HCT116 (cell line): ENCODE measurements around the gene CTAGE9. TPM values are rescaled to one million over a fixed set of nuclear protein-coding genes. Genes with fewer than 3 reads are reported as not detected.
A peak's percentile ranks its signal among the peaks of the same experiment; 100 is the strongest.

ENCODE experiments used
- ATAC-seq: fragments of 200-7000 bp; cut with Tn5 transposase; 2 replicates; pipeline ENCODE4 v1.9.1; 2020; ENCODE audit warnings: mild to moderate bottlenecking, moderate library complexity
- BruUV-seq: library from RNA; stranded (reverse); fragments of 400-500 nt; replicated peaks from 2 replicates; lab custom pipeline; 2021; lab: Mats Ljungman, UMichigan
- CTCF ChIA-PET: fragments of 300-600 bp; sonication (Branson Sonifier 250); formaldehyde crosslinking; loops from one replicate; lab custom pipeline; 2021; ENCODE audit warnings: antibody characterized with exemption; lab: Charles Lee
- POLR2A ChIA-PET: fragments of 300-600, 350-600 bp; sonication (Branson Sonifier 250); formaldehyde crosslinking; loops from one replicate; lab custom pipeline; 2021; ENCODE audit warnings: antibody characterized with exemption; lab: Charles Lee
- RAD21 ChIA-PET, 2 experiments: fragments of 300-600 bp; sonication (Branson Sonifier 250); formaldehyde crosslinking; loops; one replicate each; lab custom pipeline; 2023; ENCODE audit warnings: low total read pairs in 2 of 2; ENCODE audit not compliant: uncharacterized antibody in 2 of 2, unreplicated experiment in 2 of 2, low non-redundant PET in 1 of 2; lab: Charles Lee
- DNase-seq: peaks from one replicate; pipeline ENCODE4 v3.0.0-alpha.2; 2010; ENCODE audit warnings: low read depth, low spot score
- H2AFZ ChIP-seq: fragments of 200-600 bp; shearing (Covaris generic), sonication (generic); 2 replicates; pipeline ENCODE4 v1.6.1; 2017; ENCODE audit warnings: low read depth, mixed run types, mixed read lengths, antibody characterized with exemption, low read length; ENCODE audit not compliant: poor library complexity, severe bottlenecking
- H3K27ac ChIP-seq: 2 replicates; pipeline ENCODE4 v1.5.1; 2012; ENCODE audit warnings: low read depth, low read length
- H3K27me3 ChIP-seq: fragments of 200-600 bp; sonication (generic); 2 replicates; pipeline ENCODE4 v1.6.1; 2016; ENCODE audit warnings: mixed run types, low read length, mixed read lengths; ENCODE audit not compliant: insufficient read depth
- H3K36me3 ChIP-seq, 2 experiments: fragments of 200-500 bp in 1 of 2; fragments of 200-600 bp in 1 of 2; sonication (Bioruptor generic) in 1 of 2; sonication (generic) in 1 of 2; 2 replicates each; pipeline versions ENCODE4 v1.5.1 to v1.6.1; 2014 to 2016; ENCODE audit warnings: low read length in 2 of 2, inconsistent platforms in 1 of 2, mixed read lengths in 1 of 2, mixed run types in 1 of 2; ENCODE audit not compliant: insufficient read depth in 2 of 2, control insufficient read depth in 1 of 2
- H3K4me1 ChIP-seq, 2 experiments: fragments of 200-600 bp in 1 of 2; sonication (generic) in 1 of 2; 2 replicates each; pipeline versions ENCODE4 v1.5.1 to v1.6.1; 2012 to 2017; ENCODE audit warnings: low read length in 2 of 2, inconsistent platforms in 1 of 2, mild to moderate bottlenecking in 1 of 2, mixed read lengths in 1 of 2, mixed run types in 1 of 2, moderate library complexity in 1 of 2; ENCODE audit not compliant: insufficient read depth in 2 of 2, control insufficient read depth in 1 of 2
- H3K4me2 ChIP-seq: fragments of 200-600 bp; sonication (generic); 2 replicates; pipeline ENCODE4 v1.6.1; 2017; ENCODE audit warnings: mixed run types, low read length, mixed read lengths
- H3K4me3 ChIP-seq, 2 experiments: fragments of 200-600 bp in 1 of 2; sonication (generic) in 1 of 2; replicated peaks in 1 of 2; 2 replicates each; pipeline ENCODE4 v1.5.1; 2011 to 2016; ENCODE audit warnings: low read length in 2 of 2, control low read depth in 1 of 2, low read depth in 1 of 2, mild to moderate bottlenecking in 1 of 2, mixed read lengths in 1 of 2, mixed run types in 1 of 2
- H3K79me2 ChIP-seq: fragments of 200-600 bp; sonication (generic); 2 replicates; pipeline ENCODE4 v1.6.1; 2017; ENCODE audit warnings: mild to moderate bottlenecking, mixed run types, low read length, moderate library complexity, mixed read lengths; ENCODE audit not compliant: insufficient read depth
- H3K9ac ChIP-seq: fragments of 200-600 bp; sonication (generic); 2 replicates; pipeline ENCODE4 v1.6.1; 2016; ENCODE audit warnings: low read length, mixed read lengths
- H3K9me2 ChIP-seq: fragments of 200-600 bp; sonication (generic), shearing (Covaris generic); 2 replicates; pipeline ENCODE4 v1.6.1; 2017; ENCODE audit warnings: mixed run types, mild to moderate bottlenecking, moderate library complexity; ENCODE audit not compliant: insufficient read depth
- H3K9me3 ChIP-seq, 2 experiments: fragments of 200-500 bp in 1 of 2; fragments of 200-600 bp in 1 of 2; sonication (Bioruptor generic) in 1 of 2; sonication (generic) in 1 of 2; 2 replicates each; pipeline ENCODE4 v1.6.1; 2014 to 2017; ENCODE audit warnings: low read length in 2 of 2, mixed read lengths in 2 of 2, inconsistent platforms in 1 of 2, low read depth in 1 of 2, mild to moderate bottlenecking in 1 of 2, mixed run types in 1 of 2, moderate library complexity in 1 of 2; ENCODE audit not compliant: control insufficient read depth in 1 of 2, insufficient read depth in 1 of 2
- H4K20me1 ChIP-seq: fragments of 200-600 bp; sonication (generic), shearing (Covaris generic); 2 replicates; pipeline ENCODE4 v1.6.1; 2017; ENCODE audit warnings: mixed run types, mild to moderate bottlenecking, moderate library complexity; ENCODE audit not compliant: insufficient read depth
- CBX3 ChIP-seq: IDR thresholded peaks from 2 replicates; pipeline ENCODE4 v1.6.1; 2012; ENCODE audit warnings: low read depth
- JUND ChIP-seq: IDR thresholded peaks from 2 replicates; pipeline ENCODE4 v1.6.1; 2012
- POLR2A ChIP-seq: IDR thresholded peaks from 2 replicates; pipeline ENCODE4 v1.7.0; 2011; ENCODE audit warnings: borderline replicate concordance; ENCODE audit not compliant: insufficient read depth, insufficient read length; ENCODE audit errors: extremely low read depth
- RAD21 ChIP-seq: IDR thresholded peaks from 2 replicates; pipeline ENCODE4 v1.6.1; 2012; ENCODE audit warnings: low read depth, mild to moderate bottlenecking
- SIN3A ChIP-seq: IDR thresholded peaks from 2 replicates; pipeline ENCODE4 v1.6.1; 2012; ENCODE audit warnings: low read depth
- SP1 ChIP-seq: IDR thresholded peaks from 2 replicates; pipeline ENCODE4 v1.6.1; 2012; ENCODE audit warnings: low read depth
- SRF ChIP-seq: IDR thresholded peaks from 2 replicates; pipeline ENCODE4 v1.6.1; 2012; ENCODE audit warnings: low read depth
- ZNF274 ChIP-seq: fragments of 200-500 bp; sonication (Bioruptor generic); IDR thresholded peaks from 2 replicates; pipeline ENCODE4 v1.6.1; 2014; ENCODE audit warnings: mild to moderate bottlenecking, low read depth, low read length, inconsistent platforms
- intact Hi-C: fragments of 100-400 bp; cut with micrococcal nuclease; formaldehyde crosslinking; loops from 2 replicates; pipeline ENCODE4 v1.10.0; 2022
- total RNA-seq: library from RNA; stranded (reverse); gene quantifications from one replicate; pipeline ENCODE4 v1.2.1, GENCODE V29; 2021; ENCODE audit not compliant: unreplicated experiment
- TF ChIP-seq, protein P1 (sequence below), 3 experiments: fragments of 200-600 bp in 1 of 3; sonication (generic) in 1 of 3; IDR thresholded peaks in 2 of 3; conservative IDR thresholded peaks in 1 of 3; 2 replicates each; pipeline ENCODE4 v1.5.1; 2012 to 2017; ENCODE audit warnings: low read depth in 2 of 3, low read length in 2 of 3, antibody characterized with exemption in 1 of 3, borderline replicate concordance in 1 of 3, control low read depth in 1 of 3, mild to moderate bottlenecking in 1 of 3, mixed read lengths in 1 of 3, mixed run types in 1 of 3, moderate library complexity in 1 of 3; ENCODE audit not compliant: insufficient read depth in 1 of 3

Gene CTAGE9
- total RNA-seq, 1 experiment from 2014 or later, result not detected

DNA sequence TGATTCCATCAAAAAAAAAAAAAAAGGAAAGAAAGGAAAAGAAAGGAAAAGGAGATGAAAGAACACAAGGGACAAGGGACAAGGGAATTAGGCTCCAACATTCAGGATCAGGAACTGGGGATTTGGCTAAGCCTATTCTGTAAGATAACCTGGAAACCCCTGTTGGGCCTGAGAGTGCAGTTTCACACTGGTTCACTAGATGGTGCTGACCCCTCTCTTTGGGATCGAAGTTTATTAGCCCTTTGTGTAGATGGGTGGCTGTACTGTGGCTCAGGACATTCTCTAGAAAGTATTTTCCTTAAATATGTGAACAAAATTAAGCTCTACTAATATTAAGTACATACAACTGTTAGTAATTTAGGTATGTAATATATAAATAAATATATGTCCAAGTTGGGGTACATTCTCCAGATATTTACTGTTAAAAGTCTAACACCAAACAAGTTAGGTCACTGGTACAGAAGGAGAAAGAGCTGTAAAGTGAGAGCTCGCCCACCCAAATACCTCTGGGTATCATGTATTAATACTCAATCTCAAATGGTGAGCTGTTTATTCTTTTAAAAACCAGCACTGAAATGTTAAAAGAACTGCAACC is 15.9 kb downstream of the CTAGE9 start:
- Histone ChIP-seq H3K79me2 (no peaks in the 10 kb centered on the region), H3K4me2 (no peak overlapping the region), H3K4me3 (no peak overlapping the region), H3K9ac (no peak overlapping the region), H3K27me3 (no peaks in the 10 kb centered on the region), H3K9me2 (no peaks in the 10 kb centered on the region), H2AFZ (peak overlapping the region; percentile 53), H3K27ac (no peak overlapping the region), H3K36me3 (no peaks in the 10 kb centered on the region), H4K20me1 (no peaks in the 10 kb centered on the region)
- intact Hi-C loops, result loop anchor here (1.0 to 10.0 kb wide), 5 partner anchors 197 to 780 kb away; no protein-coding TSS in a partner anchor
- ATAC-seq, result peak; percentile 97
- RAD21 ChIA-PET, result interaction anchor here (1.6 to 1.8 kb wide), 1 partner anchor 215 kb away, joined by 9 read pairs; no protein-coding TSS in a partner anchor
- DNase-seq, result peak; percentile 47
- BruUV-seq, result no TSS peak
- CTCF ChIA-PET, result interaction anchor here (0.6 to 3.4 kb wide), 13 partner anchors 25 to 603 kb away, joined by 3 to 60 read pairs (median 5); partner anchors contain the start of gene MED23
- POLR2A ChIA-PET, result no interaction called here
- TF ChIP-seq RAD21 (peak; percentile 87), ZNF274 (no peak)
- TF ChIP-seq, protein P1, sequence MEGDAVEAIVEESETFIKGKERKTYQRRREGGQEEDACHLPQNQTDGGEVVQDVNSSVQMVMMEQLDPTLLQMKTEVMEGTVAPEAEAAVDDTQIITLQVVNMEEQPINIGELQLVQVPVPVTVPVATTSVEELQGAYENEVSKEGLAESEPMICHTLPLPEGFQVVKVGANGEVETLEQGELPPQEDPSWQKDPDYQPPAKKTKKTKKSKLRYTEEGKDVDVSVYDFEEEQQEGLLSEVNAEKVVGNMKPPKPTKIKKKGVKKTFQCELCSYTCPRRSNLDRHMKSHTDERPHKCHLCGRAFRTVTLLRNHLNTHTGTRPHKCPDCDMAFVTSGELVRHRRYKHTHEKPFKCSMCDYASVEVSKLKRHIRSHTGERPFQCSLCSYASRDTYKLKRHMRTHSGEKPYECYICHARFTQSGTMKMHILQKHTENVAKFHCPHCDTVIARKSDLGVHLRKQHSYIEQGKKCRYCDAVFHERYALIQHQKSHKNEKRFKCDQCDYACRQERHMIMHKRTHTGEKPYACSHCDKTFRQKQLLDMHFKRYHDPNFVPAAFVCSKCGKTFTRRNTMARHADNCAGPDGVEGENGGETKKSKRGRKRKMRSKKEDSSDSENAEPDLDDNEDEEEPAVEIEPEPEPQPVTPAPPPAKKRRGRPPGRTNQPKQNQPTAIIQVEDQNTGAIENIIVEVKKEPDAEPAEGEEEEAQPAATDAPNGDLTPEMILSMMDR (IDR thresholded peaks at IDR 0.05 in 2 of 3, conservative IDR thresholded peaks at IDR 0.05 in 1 of 3; ENCODE audit: borderline replicate concordance in 1 of 3, insufficient read depth in 1 of 3, low read depth in 2 of 3, low read length in 2 of 3), result peak; percentile 73 to 87 (median 75); a peak in 5 of 6 replicates
- TF ChIP-seq, all 23 proteins: peak for 2
- H3K4me1 ChIP-seq, result no peaks in the 10 kb centered on the region
- H3K9me3 ChIP-seq, result no peaks in the 10 kb centered on the region

DNA sequence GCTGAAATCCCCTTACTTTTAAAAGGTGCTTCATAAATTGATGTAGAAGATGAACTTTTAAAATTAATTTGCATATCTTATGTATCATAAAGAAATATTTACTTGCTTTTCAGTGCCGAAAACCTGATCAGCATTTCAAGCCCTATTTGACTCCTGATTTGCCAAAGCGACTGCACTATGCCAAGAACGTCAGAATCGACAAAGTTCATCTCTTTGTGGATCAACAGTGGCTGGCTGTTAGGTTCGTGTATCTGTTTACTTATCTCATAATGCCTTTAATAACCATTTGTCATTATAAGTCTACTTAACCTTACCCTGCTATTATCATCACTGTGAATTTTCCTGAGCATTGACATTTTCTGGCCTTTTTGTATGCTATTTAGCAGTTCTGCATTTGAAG is 17.4 kb downstream of the CTAGE9 start:
- no peak for TF ChIP-seq SP1
- TF ChIP-seq SRF, result no peak
- TF ChIP-seq ZNF274, result no peak
- TF ChIP-seq SIN3A, result no peak
- no peak for TF ChIP-seq POLR2A
- TF ChIP-seq JUND, result no peak
- no peak for TF ChIP-seq CBX3
- TF ChIP-seq, all 23 proteins: peak for 0
- H3K4me2 ChIP-seq, result no peak overlapping the region
- BruUV-seq, result no TSS peak

More for the DNA sequence above, 17.4 kb downstream of the CTAGE9 start:
- H3K4me3 ChIP-seq, result no peak overlapping the region
- ChIA-PET CTCF (interaction anchor here (0.7 kb wide), 1 partner anchor 174 kb away, joined by 3 read pairs; no protein-coding TSS in a partner anchor), POLR2A (no interaction called here), RAD21 (no interaction called here)
- DNase-seq (no peak), ATAC-seq (no peak)
- H3K9me2 ChIP-seq, result no peaks in the 10 kb centered on the region
- H3K4me1 ChIP-seq, result no peaks in the 10 kb centered on the region
- H3K36me3 ChIP-seq, result no peaks in the 10 kb centered on the region
- no peaks in the 10 kb centered on the region for H3K79me2 ChIP-seq
- no peaks in the 10 kb centered on the region for H4K20me1 ChIP-seq
- H3K9ac ChIP-seq, result no peak overlapping the region
- no peaks in the 10 kb centered on the region for H3K9me3 ChIP-seq
- no peaks in the 10 kb centered on the region for H3K27me3 ChIP-seq
- intact Hi-C loops, result loop anchor here (10.0 kb wide), 3 partner anchors 521 to 781 kb away; no protein-coding TSS in a partner anchor
- no peak overlapping the region for H3K27ac ChIP-seq
- no peak overlapping the region for H2AFZ ChIP-seq
